ENCODE measurements around the gene PLAA. TPM values are rescaled to one million over a fixed set of nuclear protein-coding genes. Genes with fewer than 3 reads are reported as not detected.

Gene PLAA
- total and polyA plus RNA-seq, 4 donors = 19.2 to 37.0 (median 35.7) TPM

- peaks cover 4% of the 10 kb centered on the region for H3K9me3 ChIP-seq (ENCODE audit: control insufficient read depth, insufficient read depth, low read length)
- WGBS (ENCODE audit: insufficient coverage) = no CpG with 5 or more reads among the region's 3 CpGs
- H3K27me3 ChIP-seq (ENCODE audit: control insufficient read depth, insufficient read depth, low read length) = no peaks in the 10 kb centered on the region
- no peak overlapping the region for H3K27ac ChIP-seq (ENCODE audit: low read depth, low read length)
- peaks cover 5% of the 10 kb centered on the region for H3K4me1 ChIP-seq (ENCODE audit: control insufficient read depth, insufficient read depth, low read length)
- no peak for DNase-seq (ENCODE audit: low read depth in 4 of 6, low spot score in 6 of 6)
- H3K36me3 ChIP-seq (ENCODE audit: control insufficient read depth, insufficient read depth, low read length) = no peaks in the 10 kb centered on the region
- no peak overlapping the region for H3K4me3 ChIP-seq (ENCODE audit: low read depth, low read length)
These were observed 6.9 kb downstream of the PLAA start for GRCh38 chr9:26939955-26940711.

GRCh38 chr9:26937816-26938371 lies 9.1 kb downstream of the PLAA start:
- H3K4me3 ChIP-seq (ENCODE audit: low read depth, low read length) = no peak overlapping the region
- peaks cover 4% of the 10 kb centered on the region for H3K9me3 ChIP-seq (ENCODE audit: control insufficient read depth, insufficient read depth, low read length)
- H3K4me1 ChIP-seq (ENCODE audit: control insufficient read depth, insufficient read depth, low read length) = no peaks in the 10 kb centered on the region
- WGBS (ENCODE audit: insufficient coverage) = 100% methylated on average over 1 of the region's 3 CpGs
- DNase-seq (ENCODE audit: low read depth in 4 of 6, low spot score in 6 of 6) = no peak
- H3K27ac ChIP-seq (ENCODE audit: low read depth, low read length) = no peak overlapping the region
- no peaks in the 10 kb centered on the region for H3K36me3 ChIP-seq (ENCODE audit: control insufficient read depth, insufficient read depth, low read length)
- no peaks in the 10 kb centered on the region for H3K27me3 ChIP-seq (ENCODE audit: control insufficient read depth, insufficient read depth, low read length)

- no peaks in the 10 kb centered on the region for H3K36me3 ChIP-seq (ENCODE audit: control insufficient read depth, insufficient read depth, low read length)
- no peak overlapping the region for H3K4me3 ChIP-seq (ENCODE audit: low read depth, low read length)
- no peaks in the 10 kb centered on the region for H3K27me3 ChIP-seq (ENCODE audit: control insufficient read depth, insufficient read depth, low read length)
- no peak overlapping the region for H3K27ac ChIP-seq (ENCODE audit: low read depth, low read length)
- H3K4me1 ChIP-seq (ENCODE audit: control insufficient read depth, insufficient read depth, low read length) = no peaks in the 10 kb centered on the region
- DNase-seq (ENCODE audit: low read depth in 4 of 6, low spot score in 6 of 6) = no peak
- peaks cover 4% of the 10 kb centered on the region for H3K9me3 ChIP-seq (ENCODE audit: control insufficient read depth, insufficient read depth, low read length)
These were observed 11.2 kb downstream of the PLAA start for GRCh38 chr9:26935847-26936246.

GRCh38 chr9:26928902-26929495 lies 18.0 kb downstream of the PLAA start:
- H3K9me3 ChIP-seq (ENCODE audit: control insufficient read depth, insufficient read depth, low read length) = no peaks in the 10 kb centered on the region
- H3K27ac ChIP-seq (ENCODE audit: low read depth, low read length) = no peak overlapping the region
- no peaks in the 10 kb centered on the region for H3K4me1 ChIP-seq (ENCODE audit: control insufficient read depth, insufficient read depth, low read length)
- no peak overlapping the region for H3K4me3 ChIP-seq (ENCODE audit: low read depth, low read length)
- 100% methylated on average over 3 of the region's 8 CpGs for WGBS (ENCODE audit: insufficient coverage)
- no peaks in the 10 kb centered on the region for H3K27me3 ChIP-seq (ENCODE audit: control insufficient read depth, insufficient read depth, low read length)
- H3K36me3 ChIP-seq (ENCODE audit: control insufficient read depth, insufficient read depth, low read length) = peaks cover 23% of the 10 kb centered on the region
- DNase-seq (ENCODE audit: low read depth in 4 of 6, low spot score in 6 of 6) = no peak

- no peak for DNase-seq (ENCODE audit: low read depth in 4 of 6, low spot score in 6 of 6)
- no peak overlapping the region for H3K4me3 ChIP-seq (ENCODE audit: low read depth, low read length)
- H3K36me3 ChIP-seq (ENCODE audit: control insufficient read depth, insufficient read depth, low read length) = peaks cover 27% of the 10 kb centered on the region
- no peak overlapping the region for H3K27ac ChIP-seq (ENCODE audit: low read depth, low read length)
- H3K4me1 ChIP-seq (ENCODE audit: control insufficient read depth, insufficient read depth, low read length) = no peaks in the 10 kb centered on the region
- no CpG with 5 or more reads among the region's 4 CpGs for WGBS (ENCODE audit: insufficient coverage)
- no peaks in the 10 kb centered on the region for H3K9me3 ChIP-seq (ENCODE audit: control insufficient read depth, insufficient read depth, low read length)
- no peaks in the 10 kb centered on the region for H3K27me3 ChIP-seq (ENCODE audit: control insufficient read depth, insufficient read depth, low read length)
These were observed 21.4 kb downstream of the PLAA start for GRCh38 chr9:26925609-26926008.

GRCh38 chr9:26919698-26920097 lies 27.3 kb downstream of the PLAA start:
- Histone ChIP-seq H3K4me1 (ENCODE audit: control insufficient read depth, insufficient read depth, low read length) (no peaks in the 10 kb centered on the region), H3K9me3 (ENCODE audit: control insufficient read depth, insufficient read depth, low read length) (no peaks in the 10 kb centered on the region), H3K27me3 (ENCODE audit: control insufficient read depth, insufficient read depth, low read length) (no peaks in the 10 kb centered on the region), H3K27ac (ENCODE audit: low read depth, low read length) (no peak overlapping the region), H3K4me3 (ENCODE audit: low read depth, low read length) (no peak overlapping the region), H3K36me3 (ENCODE audit: control insufficient read depth, insufficient read depth, low read length) (peaks cover 13% of the 10 kb centered on the region)
- WGBS (ENCODE audit: insufficient coverage) = no CpG with 5 or more reads among the region's 1 CpG
- DNase-seq (ENCODE audit: low read depth in 4 of 6, low spot score in 6 of 6) = no peak

GRCh38 chr9:26913138-26913668 lies 33.8 kb downstream of the PLAA start:
- no peak for DNase-seq (ENCODE audit: low read depth in 4 of 6, low spot score in 6 of 6)
- Histone ChIP-seq H3K27me3 (ENCODE audit: control insufficient read depth, insufficient read depth, low read length) (no peaks in the 10 kb centered on the region), H3K36me3 (ENCODE audit: control insufficient read depth, insufficient read depth, low read length) (peaks cover 7% of the 10 kb centered on the region), H3K9me3 (ENCODE audit: control insufficient read depth, insufficient read depth, low read length) (no peaks in the 10 kb centered on the region), H3K4me1 (ENCODE audit: control insufficient read depth, insufficient read depth, low read length) (no peaks in the 10 kb centered on the region), H3K27ac (ENCODE audit: low read depth, low read length) (no peak overlapping the region), H3K4me3 (ENCODE audit: low read depth, low read length) (no peak overlapping the region)
- WGBS (ENCODE audit: insufficient coverage) = no CpG with 5 or more reads among the region's 2 CpGs

GRCh38 chr9:26904671-26905070 lies 42.4 kb downstream of the PLAA start:
- H3K27me3 ChIP-seq (ENCODE audit: control insufficient read depth, insufficient read depth, low read length) = no peaks in the 10 kb centered on the region
- no peak overlapping the region for H3K4me3 ChIP-seq (ENCODE audit: low read depth, low read length)
- no peaks in the 10 kb centered on the region for H3K4me1 ChIP-seq (ENCODE audit: control insufficient read depth, insufficient read depth, low read length)
- WGBS (ENCODE audit: insufficient coverage) = no CpG with 5 or more reads among the region's 1 CpG
- peaks cover 15% of the 10 kb centered on the region for H3K36me3 ChIP-seq (ENCODE audit: control insufficient read depth, insufficient read depth, low read length)
- no peaks in the 10 kb centered on the region for H3K9me3 ChIP-seq (ENCODE audit: control insufficient read depth, insufficient read depth, low read length)
- H3K27ac ChIP-seq (ENCODE audit: low read depth, low read length) = no peak overlapping the region
- no peak for DNase-seq (ENCODE audit: low read depth in 4 of 6, low spot score in 6 of 6)

- no peak for DNase-seq (ENCODE audit: low read depth in 4 of 6, low spot score in 6 of 6)
- Histone ChIP-seq H3K9me3 (ENCODE audit: control insufficient read depth, insufficient read depth, low read length) (no peaks in the 10 kb centered on the region), H3K4me3 (ENCODE audit: low read depth, low read length) (no peak overlapping the region), H3K27me3 (ENCODE audit: control insufficient read depth, insufficient read depth, low read length) (no peaks in the 10 kb centered on the region), H3K4me1 (ENCODE audit: control insufficient read depth, insufficient read depth, low read length) (no peaks in the 10 kb centered on the region), H3K36me3 (ENCODE audit: control insufficient read depth, insufficient read depth, low read length) (peaks cover 15% of the 10 kb centered on the region), H3K27ac (ENCODE audit: low read depth, low read length) (no peak overlapping the region)
- WGBS (ENCODE audit: insufficient coverage) = 60% methylated on average over 1 of the region's 3 CpGs
These were observed 43.0 kb downstream of the PLAA start for GRCh38 chr9:26904070-26904469.

Measured in spinal cord (tissue), 10 donors.